HG03457 (cell line): ENCODE results near the gene FANCC.

Experiments used
- ATAC-seq: cut with Tn5 transposase; IDR thresholded peaks from one replicate; pipeline ENCODE4 v1.9.1; 2021; ENCODE audit warnings: moderate number of reproducible peaks; ENCODE audit not compliant: unreplicated experiment

FANCC gene

GRCh38 chr9:95075700-95076099, 241.8 kb downstream of the FANCC start:
- ATAC-seq: no peak

GRCh38 chr9:95074632-95075031, 242.9 kb downstream of the FANCC start:
- no peak for ATAC-seq

DNA sequence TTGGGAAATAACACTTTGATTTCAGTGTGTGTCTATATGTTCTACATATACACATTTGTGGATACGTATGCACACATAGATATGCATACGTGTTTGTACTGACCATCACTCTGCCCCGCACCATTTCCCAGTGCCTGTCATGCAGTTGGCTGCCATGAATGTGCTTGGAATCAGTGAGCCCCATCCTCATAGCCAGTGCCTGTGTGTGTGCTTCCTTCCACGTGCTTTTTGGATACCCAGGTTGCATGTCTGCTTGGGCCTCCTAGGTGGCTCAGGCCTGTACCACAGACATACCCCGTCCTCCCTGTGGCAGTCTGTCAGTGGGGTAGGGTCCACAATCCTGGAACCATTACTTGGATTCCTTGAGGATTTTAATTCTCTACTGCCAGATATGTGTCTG, 243.6 kb downstream of the FANCC start:
- no peak for ATAC-seq

GRCh38 chr9:95073042-95073607, 244.4 kb downstream of the FANCC start:
- no peak for ATAC-seq

- no peak for ATAC-seq
These were observed 245.6 kb downstream of the FANCC start for GRCh38 chr9:95071925-95072324.

- no peak for ATAC-seq
These were observed 246.1 kb downstream of the FANCC start for GRCh38 chr9:95071450-95071849.

DNA sequence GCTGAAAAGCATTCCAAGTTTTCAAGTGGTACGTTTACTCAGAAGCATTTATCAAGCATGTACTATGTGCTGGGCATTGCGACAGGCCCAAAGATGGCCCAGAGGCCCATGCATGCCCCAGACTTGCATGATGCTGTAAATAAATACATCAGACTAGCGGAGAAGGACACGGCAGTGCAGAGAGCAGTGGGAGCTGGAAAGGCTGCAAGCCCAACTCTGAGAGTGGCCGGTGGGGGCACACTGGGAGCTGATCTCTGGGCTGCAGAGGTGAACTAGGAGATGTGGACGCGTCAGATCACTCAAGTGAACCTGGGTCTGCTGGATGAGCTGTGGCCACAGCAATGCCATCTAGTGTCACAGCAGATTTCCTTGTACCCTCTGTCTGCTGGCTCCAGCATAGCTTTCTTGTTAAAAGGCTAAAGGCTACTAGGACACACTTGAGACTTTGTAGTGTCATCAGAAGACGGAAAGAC, 246.9 kb downstream of the FANCC start:
- no peak for ATAC-seq

DNA sequence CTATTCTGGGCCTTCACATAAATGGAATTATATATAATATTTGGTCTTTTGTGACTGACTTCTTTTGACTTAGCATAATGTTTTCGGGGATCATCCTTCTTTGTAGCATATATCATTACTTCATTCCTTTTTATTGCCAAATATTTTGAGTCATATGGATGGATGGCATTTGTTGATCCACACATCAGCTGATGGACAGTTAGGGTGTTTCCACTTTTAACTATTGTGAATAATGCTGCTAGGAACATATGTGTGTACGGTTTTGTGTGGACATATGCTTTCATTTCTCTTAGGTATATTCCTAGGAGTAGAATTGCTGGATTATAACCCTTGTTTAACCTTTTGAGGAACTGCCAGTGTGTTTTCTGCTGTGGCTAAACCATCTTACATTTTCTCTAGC, 249.6 kb downstream of the FANCC start:
- ATAC-seq: no peak

DNA sequence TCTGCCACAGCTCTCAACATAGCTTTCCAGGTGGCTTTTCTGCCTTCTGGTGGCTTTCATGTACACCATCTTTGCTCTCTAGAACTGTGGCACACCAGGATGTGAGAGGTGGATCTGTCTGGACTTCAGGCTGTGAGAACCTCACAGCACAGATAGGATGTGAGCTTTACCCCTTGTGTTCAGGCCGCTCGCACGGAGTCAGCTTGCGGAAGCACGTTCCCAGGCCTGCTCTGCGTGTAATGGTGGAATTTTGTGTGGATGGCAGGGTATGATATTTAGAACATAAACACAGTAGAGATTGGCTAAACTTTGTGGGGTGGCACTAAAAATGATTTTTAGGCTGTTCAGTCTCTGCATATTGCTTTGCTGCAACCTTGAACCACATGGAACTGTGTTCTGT, 250.5 kb downstream of the FANCC start:
- ATAC-seq: no peak

DNA sequence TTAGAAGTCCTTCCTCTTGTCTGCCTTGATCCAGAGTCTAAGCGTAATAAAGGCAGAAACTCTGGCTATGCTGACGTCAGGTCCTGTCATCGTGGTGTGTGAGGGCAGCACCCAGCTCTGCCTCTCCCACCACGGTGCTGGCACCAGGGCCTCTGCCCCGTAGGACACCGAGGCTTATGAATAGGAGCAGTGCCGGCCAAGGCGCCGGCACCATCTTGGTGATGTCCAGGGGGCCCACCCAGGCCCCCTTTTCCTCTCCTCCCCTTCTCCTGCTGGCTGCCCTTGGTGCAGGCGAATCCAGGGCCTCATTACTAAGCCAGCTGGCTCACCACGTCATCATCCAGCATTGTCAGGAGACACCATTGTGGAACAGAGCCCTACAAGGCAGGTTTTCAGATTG, 252.3 kb downstream of the FANCC start:
- no peak for ATAC-seq

- no peak for ATAC-seq
These were observed 254.2 kb downstream of the FANCC start for GRCh38 chr9:95063300-95063699.

GRCh38 chr9:95062596-95063065, 254.9 kb downstream of the FANCC start:
- no peak for ATAC-seq

DNA sequence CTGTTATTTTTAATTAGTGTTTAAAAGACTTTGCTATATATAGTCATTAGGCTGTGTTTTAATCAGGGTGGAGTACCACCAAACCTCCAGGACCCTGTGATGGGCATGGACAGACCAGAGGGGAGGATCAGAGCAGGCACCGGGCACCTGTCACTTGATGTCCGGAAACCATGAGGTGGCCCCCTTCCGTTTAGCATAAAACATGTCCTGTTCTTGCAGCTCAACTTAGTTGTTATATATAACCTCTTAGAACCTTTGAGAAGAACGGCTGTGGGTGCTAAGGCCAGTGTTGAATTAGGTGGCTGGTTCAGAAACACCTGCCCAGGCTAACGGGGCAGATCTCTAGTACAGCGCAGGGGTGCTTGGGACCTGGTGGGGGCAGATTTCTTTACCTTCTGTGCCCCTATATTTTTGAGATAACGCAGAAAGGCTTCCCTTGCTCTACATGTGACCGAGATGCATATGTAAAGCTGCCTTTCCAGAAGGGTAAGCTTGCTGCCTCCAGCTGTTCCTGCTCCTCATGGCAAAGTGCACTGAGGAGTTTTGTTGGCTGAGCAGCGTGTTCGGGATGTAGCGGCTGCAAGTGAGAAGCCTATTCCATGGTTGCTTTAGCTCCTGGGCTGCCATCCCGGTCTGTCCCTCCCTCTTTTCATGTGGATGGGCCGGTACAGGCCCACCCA, 255.5 kb downstream of the FANCC start:
- ATAC-seq: no peak

- ATAC-seq: no peak
These were observed 256.6 kb downstream of the FANCC start for GRCh38 chr9:95060916-95061315.

GRCh38 chr9:95060234-95060633, 257.3 kb downstream of the FANCC start:
- no peak for ATAC-seq

DNA sequence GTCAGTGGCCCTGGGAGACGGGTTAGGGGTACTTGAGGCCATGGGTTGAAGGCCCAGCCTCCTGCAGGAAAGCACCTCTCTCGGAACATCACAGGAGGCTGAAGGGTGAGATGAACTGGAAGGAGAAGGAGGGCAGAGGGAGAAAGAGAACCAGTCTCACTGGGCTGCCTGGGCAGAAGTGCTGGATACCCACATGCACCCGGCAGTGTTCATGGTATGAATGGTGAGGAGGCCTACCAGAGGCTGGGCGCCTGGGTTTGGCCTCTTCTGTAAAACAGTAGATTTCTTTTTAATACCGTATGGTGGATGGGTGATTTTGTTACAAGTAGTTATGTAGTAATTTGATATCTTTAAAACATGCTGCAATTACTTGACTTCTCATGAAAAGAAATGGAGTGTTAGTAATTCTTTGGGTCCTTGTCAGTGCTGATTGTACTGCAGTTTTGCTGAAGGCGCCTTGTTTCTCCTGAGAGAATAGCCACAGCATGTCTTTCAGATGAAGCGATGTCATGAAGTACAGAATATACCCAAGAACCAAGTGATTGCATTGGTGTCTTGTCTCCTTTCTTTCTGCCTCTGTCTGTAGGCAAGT, 258.6 kb downstream of the FANCC start:
- ATAC-seq: no peak

DNA sequence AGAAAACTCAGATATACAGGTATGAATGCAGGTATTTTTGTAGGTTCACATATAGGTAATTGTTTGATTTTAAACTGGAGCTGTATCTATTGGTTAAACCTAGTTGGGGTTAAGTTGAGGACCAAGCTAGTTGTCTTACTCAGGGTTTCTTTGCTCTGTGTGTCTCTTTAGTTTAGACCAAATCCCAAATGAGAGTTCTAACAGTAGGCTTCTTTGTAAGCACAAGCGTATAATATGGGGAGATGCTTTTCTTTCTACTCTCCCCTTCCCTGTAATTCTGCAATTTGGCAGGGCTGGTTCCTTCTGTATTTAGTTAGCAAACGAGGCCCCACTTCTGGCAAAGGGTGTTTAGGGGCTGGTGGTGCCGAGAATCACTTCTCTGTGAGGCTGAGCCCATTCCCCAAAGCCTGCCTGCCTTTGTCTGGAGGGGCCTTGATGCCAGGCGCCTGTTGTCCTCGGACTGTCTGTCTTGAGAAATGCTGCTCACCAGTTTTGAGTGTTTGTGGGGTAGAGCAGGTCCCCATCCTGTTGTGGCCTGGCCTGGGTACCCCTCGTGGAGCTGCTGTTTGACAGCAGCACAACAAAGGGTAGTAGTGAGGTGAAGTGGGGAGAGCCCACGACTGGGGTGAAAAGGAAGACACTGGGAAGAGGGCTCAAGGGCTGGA, 259.3 kb downstream of the FANCC start:
- no peak for ATAC-seq

DNA sequence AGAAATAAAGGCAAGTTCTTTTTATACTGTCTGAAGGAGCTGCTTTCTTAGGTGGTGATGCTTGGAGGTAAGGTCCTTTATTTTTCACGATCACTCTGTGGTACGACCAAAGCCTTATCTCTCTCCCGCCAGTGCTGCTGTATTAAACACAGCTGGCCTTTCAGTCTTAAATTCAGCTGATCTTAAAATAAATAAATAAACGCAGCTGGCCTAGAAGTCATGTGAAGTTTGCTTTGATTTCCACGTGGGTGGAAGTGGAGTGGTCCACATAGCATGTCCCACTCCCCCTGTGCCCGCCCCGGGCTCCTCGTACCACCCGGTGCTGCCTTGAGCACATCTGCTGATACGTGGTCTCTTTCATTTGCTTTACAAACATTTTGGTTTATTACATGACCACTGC, 260.4 kb downstream of the FANCC start:
- no peak for ATAC-seq

DNA sequence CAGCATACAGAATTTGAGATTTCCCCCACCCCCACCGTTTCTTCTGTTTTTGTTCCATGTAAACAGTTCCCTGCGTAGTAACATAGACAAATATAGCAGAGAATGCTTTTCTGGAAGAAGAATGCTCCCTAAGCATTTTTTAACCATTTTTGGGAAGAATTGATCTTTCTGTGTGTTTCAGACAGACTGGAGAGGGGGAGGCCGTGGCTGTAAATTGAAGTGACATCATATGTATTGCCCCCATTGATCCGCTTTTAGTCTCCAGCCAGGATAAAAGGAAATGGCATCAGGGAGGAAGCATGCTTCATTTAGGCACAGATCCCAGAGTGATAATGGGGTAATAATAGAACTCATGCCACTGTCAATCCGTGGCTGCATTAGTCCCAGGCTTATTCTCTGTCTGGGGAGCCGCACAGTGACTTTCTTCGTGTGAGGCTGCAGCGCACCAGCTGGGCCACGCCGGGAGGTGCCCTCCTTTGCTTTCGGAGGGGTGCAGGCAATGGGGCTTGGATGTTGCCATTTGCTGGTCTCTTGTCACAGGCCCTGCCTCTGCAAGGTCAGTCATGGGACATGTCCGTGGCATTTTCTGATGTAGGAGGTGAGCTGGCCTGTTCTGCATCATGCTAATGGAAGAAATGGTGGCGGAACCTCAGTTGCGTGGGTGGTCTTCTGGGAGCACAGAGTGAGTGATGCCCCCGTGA, 261.5 kb downstream of the FANCC start:
- ATAC-seq: no peak

GRCh38 chr9:95055334-95055850, 262.1 kb downstream of the FANCC start:
- no peak for ATAC-seq
